Raji (cell line): Measurements from ENCODE around the gene CFAP100.

ENCODE experiments used
- POLR2A ChIP-seq: IDR thresholded peaks from 2 replicates; pipeline ENCODE4 v1.6.1; 2011; ENCODE audit warnings: low read depth, low read length, control low read depth; ENCODE audit not compliant: insufficient read depth

CFAP100 gene

GRCh38 chr3:126432361-126433104 is 37.8 kb downstream of the CFAP100 start:
- no peak for TF ChIP-seq POLR2A

GRCh38 chr3:126433105-126433430 is 38.4 kb downstream of the CFAP100 start:
- no peak for TF ChIP-seq POLR2A

GRCh38 chr3:126433496-126434263 is 39.0 kb downstream of the CFAP100 start:
- TF ChIP-seq POLR2A, result no peak

GRCh38 chr3:126434264-126434590 is 39.5 kb downstream of the CFAP100 start:
- TF ChIP-seq POLR2A, result no peak

GRCh38 chr3:126434931-126435411 is 40.3 kb downstream of the CFAP100 start:
- TF ChIP-seq POLR2A, result no peak

GRCh38 chr3:126435456-126436315 is 41.0 kb downstream of the CFAP100 start:
- no peak for TF ChIP-seq POLR2A

- no peak for TF ChIP-seq POLR2A
Observed at GRCh38 chr3:126436826-126437717, 42.4 kb downstream of the CFAP100 start.

- TF ChIP-seq POLR2A, result no peak
Observed at GRCh38 chr3:126438186-126438585, 43.5 kb downstream of the CFAP100 start.

- no peak for TF ChIP-seq POLR2A
Observed at GRCh38 chr3:126438746-126439145, 44.0 kb downstream of the CFAP100 start.

GRCh38 chr3:126439346-126439967 is 44.7 kb downstream of the CFAP100 start:
- TF ChIP-seq POLR2A, result no peak

- no peak for TF ChIP-seq POLR2A
Observed at GRCh38 chr3:126439968-126440708, 45.4 kb downstream of the CFAP100 start.

- TF ChIP-seq POLR2A, result no peak
Observed at GRCh38 chr3:126440709-126440995, 45.9 kb downstream of the CFAP100 start.

GRCh38 chr3:126441256-126441880 is 46.7 kb downstream of the CFAP100 start:
- TF ChIP-seq POLR2A, result no peak
